ENCODE measurements around the gene PTGER3.

- TF ChIP-seq CTCF (conservative IDR thresholded peaks at IDR 0.05; ENCODE audit: low read depth in 2 of 2) (no peak), EZH2phosphoT487 (IDR thresholded peaks at IDR 0.05; ENCODE audit: unreplicated experiment) (no peak), EZH2 (IDR thresholded peaks at IDR 0.05; ENCODE audit: low read depth, unreplicated experiment) (no peak), REST (IDR thresholded peaks at IDR 0.05; ENCODE audit: unreplicated experiment) (no peak), ZNF462 (CRISPR knock-in tag; IDR thresholded peaks at IDR 0.05) (no peak), POLR2AphosphoS5 (IDR thresholded peaks at IDR 0.05; ENCODE audit: low read depth) (no peak), ZNF331 (CRISPR knock-in tag; IDR thresholded peaks at IDR 0.05; ENCODE audit: low read depth) (no peak), JUNB (IDR thresholded peaks at IDR 0.05; ENCODE audit: unreplicated experiment) (no peak), ETS1 (IDR thresholded peaks at IDR 0.05) (no peak), ZNF114 (CRISPR knock-in tag; IDR thresholded peaks at IDR 0.05) (no peak)
Measured at GRCh38 chr1:71068325-71069240, 21.0 kb upstream of the PTGER3 start.

All from GM23338 (cell line).